ENCODE results near the gene PEX11B. TPM values are rescaled to one million over a fixed set of nuclear protein-coding genes. Genes with fewer than 3 reads are reported as not detected.

PEX11B gene
- total and polyA plus RNA-seq, 8 donors, result 31.9 to 53.1 (median 43.8) TPM

DNA sequence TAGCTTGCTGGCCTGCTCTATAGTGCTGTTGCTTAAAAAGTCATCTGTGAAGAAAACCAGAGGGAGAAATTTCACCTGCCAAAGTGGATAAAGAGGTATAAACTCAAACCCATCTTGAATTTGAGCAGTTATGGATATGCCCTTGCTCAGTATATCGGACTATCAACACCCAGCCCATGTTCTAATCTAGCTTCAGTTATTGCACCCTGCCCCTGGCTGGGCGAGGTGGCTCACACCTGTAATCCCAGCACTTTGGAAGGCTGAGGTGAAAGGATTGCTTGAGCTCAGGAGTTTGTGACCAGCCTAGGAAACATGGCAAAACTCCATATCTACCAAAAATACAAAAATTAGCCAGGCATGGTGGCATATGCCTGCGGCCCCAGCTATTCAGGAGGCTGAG, 26.0 kb upstream of the PEX11B start:
- no peak for DNase-seq
- no peak for TF ChIP-seq CTCF (IDR thresholded peaks at IDR 0.05)
- H3K4me1 ChIP-seq, result peaks cover 0 to 4% of the 10 kb centered on the region in 2 donors
- no peaks in the 10 kb centered on the region for H3K27me3 ChIP-seq
- H3K36me3 ChIP-seq, result peaks cover 0 to 27% of the 10 kb centered on the region in 2 donors
- H3K9me3 ChIP-seq, result no peaks in the 10 kb centered on the region
- H3K4me3 ChIP-seq, result no peak overlapping the region
- ATAC-seq, result no peak
- intact Hi-C loops (cut with DNase I), result no loop called here
- no peak overlapping the region for H3K27ac ChIP-seq

DNA sequence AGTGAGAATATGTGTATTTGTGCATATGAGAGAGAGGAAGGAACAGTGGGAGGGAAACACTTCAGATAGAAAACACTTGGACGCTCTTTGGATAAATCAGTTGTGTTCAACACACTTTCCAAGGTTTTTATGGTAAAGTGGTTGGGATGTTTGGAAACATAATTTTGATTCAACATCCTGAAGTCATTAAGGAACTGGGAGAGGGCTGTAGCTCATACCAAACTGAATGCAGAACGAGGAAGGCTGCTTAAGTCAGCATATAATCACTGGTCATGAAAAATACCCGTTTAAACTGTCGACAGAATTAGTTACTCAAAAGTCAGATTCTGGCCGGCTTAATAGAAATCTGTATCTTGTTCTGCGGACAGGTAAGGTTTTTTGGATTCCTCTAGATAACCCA, 24.4 kb upstream of the PEX11B start:
- no peak for ATAC-seq
- H3K27ac ChIP-seq, result no peak overlapping the region

GRCh38 chr1:145942405-145942804, 23.9 kb upstream of the PEX11B start:
- H3K9me3 ChIP-seq, result no peaks in the 10 kb centered on the region
- DNase-seq (no peak), ATAC-seq (no peak)
- intact Hi-C loops (cut with DNase I), result no loop called here
- H3K4me3 ChIP-seq, result no peak overlapping the region
- H3K27ac ChIP-seq, result no peak overlapping the region
- peaks cover 0 to 30% of the 10 kb centered on the region in 2 donors for H3K36me3 ChIP-seq
- no peaks in the 10 kb centered on the region for H3K27me3 ChIP-seq
- no peaks in the 10 kb centered on the region for H3K4me1 ChIP-seq
- TF ChIP-seq CTCF (IDR thresholded peaks at IDR 0.05), result no peak

More for the DNA sequence above, 24.4 kb upstream of the PEX11B start:
- H3K27me3 ChIP-seq, result no peaks in the 10 kb centered on the region
- no peak for DNase-seq
- intact Hi-C loops (cut with DNase I), result no loop called here
- no peaks in the 10 kb centered on the region for H3K9me3 ChIP-seq
- no peak overlapping the region for H3K4me3 ChIP-seq
- no peaks in the 10 kb centered on the region for H3K4me1 ChIP-seq
- no peak for TF ChIP-seq CTCF (IDR thresholded peaks at IDR 0.05)
- peaks cover 0 to 27% of the 10 kb centered on the region in 2 donors for H3K36me3 ChIP-seq

GRCh38 chr1:145937436-145937835, 18.9 kb upstream of the PEX11B start:
- no peak for ATAC-seq
- peaks cover 0 to 63% of the 10 kb centered on the region in 2 donors for H3K36me3 ChIP-seq
- no peaks in the 10 kb centered on the region for H3K9me3 ChIP-seq
- intact Hi-C loops (cut with DNase I), result no loop called here
- TF ChIP-seq CTCF (IDR thresholded peaks at IDR 0.05), result no peak
- H3K4me3 ChIP-seq, result no peak overlapping the region
- H3K27ac ChIP-seq, result no peak overlapping the region
- H3K4me1 ChIP-seq, result peaks cover 0 to 16% of the 10 kb centered on the region in 2 donors
- DNase-seq, result no peak
- H3K27me3 ChIP-seq, result no peaks in the 10 kb centered on the region

- H3K27ac ChIP-seq, result no peak overlapping the region
- no peak for DNase-seq
- H3K9me3 ChIP-seq, result no peaks in the 10 kb centered on the region
- intact Hi-C loops (cut with DNase I), result no loop called here
- H3K27me3 ChIP-seq, result no peaks in the 10 kb centered on the region
- H3K4me3 ChIP-seq, result no peak overlapping the region
- ATAC-seq, result peak; percentile 73
- peaks cover 0 to 22% of the 10 kb centered on the region in 2 donors for H3K4me1 ChIP-seq
- no peak for TF ChIP-seq CTCF (IDR thresholded peaks at IDR 0.05)
- peaks cover 0 to 55% of the 10 kb centered on the region in 2 donors for H3K36me3 ChIP-seq
Measured at GRCh38 chr1:145936247-145936646, 17.7 kb upstream of the PEX11B start.

Measured in left lung (tissue), 10 donors.